HEK293 (cell line): ENCODE measurements around the gene GTF2F2.

Experiments used
- CTCF ChIA-PET: fragments of 350-600 bp; formaldehyde crosslinking; extraction: SDS; loops from one replicate; lab custom pipeline; 2021; ENCODE audit warnings: antibody characterized with exemption; lab: Yijun Ruan, JAX
- POLR2A ChIA-PET: fragments of 300-600 bp; formaldehyde crosslinking; extraction: SDS; loops from one replicate; lab custom pipeline; 2020; ENCODE audit warnings: antibody characterized with exemption, inconsistent platforms; lab: Yijun Ruan, JAX
- H3K27ac ChIP-seq: fragments of 200-500 bp; sonication (Bioruptor generic); 2 replicates; pipeline ENCODE4 v1.5.1; 2014; ENCODE audit warnings: low read depth, low read length, control low read depth, inconsistent platforms; ENCODE audit errors: extremely low read depth
- H3K36me3 ChIP-seq, 2 experiments: fragments of 200-500 bp in 1 of 2; sonication (Bioruptor generic) in 1 of 2; 1 replicate in 1 of 2; 2 replicates in 1 of 2; pipeline ENCODE4 v1.5.1; 2014 to 2017; ENCODE audit warnings: inconsistent platforms in 2 of 2, low read length in 2 of 2; ENCODE audit not compliant: control insufficient read depth in 2 of 2, insufficient read depth in 1 of 2
- H3K4me1 ChIP-seq: fragments of 200-500 bp; sonication (Bioruptor generic); 2 replicates; pipeline ENCODE4 v1.5.1; 2014; ENCODE audit warnings: mild to moderate bottlenecking, low read length, inconsistent platforms; ENCODE audit not compliant: control insufficient read depth, insufficient read depth
- H3K4me3 ChIP-seq: 2 replicates; pipeline ENCODE4 v1.5.1; 2011; ENCODE audit warnings: low read depth, mild to moderate bottlenecking, control low read depth, low read length, moderate library complexity
- H3K9me3 ChIP-seq: fragments of 200-500 bp; sonication (Bioruptor generic); 2 replicates; pipeline ENCODE4 v1.5.1; 2014; ENCODE audit warnings: low read depth, low read length, inconsistent platforms; ENCODE audit not compliant: control insufficient read depth, insufficient read depth
- KLF16 ChIP-seq: fragments of 450-650 bp; formaldehyde crosslinking; IDR thresholded peaks from 2 replicates; pipeline ENCODE4 v1.5.1; 2017; ENCODE audit warnings: missing biosample characterization, missing genetic modification characterization
- OVOL3 ChIP-seq: fragments of 450-650 bp; formaldehyde crosslinking; IDR thresholded peaks from 2 replicates; pipeline ENCODE4 v1.5.1; 2016; ENCODE audit warnings: missing biosample characterization, missing genetic modification characterization
- RBAK ChIP-seq: fragments of 450-650 bp; formaldehyde crosslinking; IDR thresholded peaks from 2 replicates; pipeline ENCODE4 v1.5.1; 2016; ENCODE audit warnings: missing biosample characterization, missing genetic modification characterization
- SALL2 ChIP-seq: fragments of 450-650 bp; formaldehyde crosslinking; IDR thresholded peaks from 2 replicates; pipeline ENCODE4 v1.5.0; 2017; ENCODE audit warnings: missing biosample characterization, mild to moderate bottlenecking, missing genetic modification characterization, borderline replicate concordance
- ZBTB21 ChIP-seq: fragments of 450-650 bp; formaldehyde crosslinking; IDR thresholded peaks from 2 replicates; pipeline ENCODE4 v1.5.1; 2017; ENCODE audit warnings: missing biosample characterization, missing genetic modification characterization
- ZFP3 ChIP-seq: fragments of 450-650 bp; formaldehyde crosslinking; IDR thresholded peaks from 2 replicates; pipeline ENCODE4 v1.5.1; 2016; ENCODE audit warnings: low read depth, missing biosample characterization, missing genetic modification characterization
- ZNF133 ChIP-seq: fragments of 450-650 bp; formaldehyde crosslinking; IDR thresholded peaks from 2 replicates; pipeline ENCODE4 v1.5.1; 2016; ENCODE audit warnings: missing biosample characterization, missing genetic modification characterization
- ZNF175 ChIP-seq: fragments of 450-650 bp; formaldehyde crosslinking; IDR thresholded peaks from 2 replicates; pipeline ENCODE4 v1.5.1; 2016; ENCODE audit warnings: missing biosample characterization, missing genetic modification characterization
- ZNF426 ChIP-seq: fragments of 450-650 bp; formaldehyde crosslinking; IDR thresholded peaks from 2 replicates; pipeline ENCODE4 v1.5.1; 2017; ENCODE audit warnings: missing biosample characterization, missing genetic modification characterization, mild to moderate bottlenecking, inconsistent platforms, moderate library complexity
- ZNF514 ChIP-seq: fragments of 450-650 bp; formaldehyde crosslinking; IDR thresholded peaks from 2 replicates; pipeline ENCODE4 v1.5.1; 2016; ENCODE audit warnings: missing biosample characterization, missing genetic modification characterization
- ZNF777 ChIP-seq: fragments of 450-650 bp; formaldehyde crosslinking; IDR thresholded peaks from 2 replicates; pipeline ENCODE4 v1.5.1; 2017; ENCODE audit warnings: missing biosample characterization, missing genetic modification characterization, borderline replicate concordance
- ZNF785 ChIP-seq: fragments of 450-650 bp; formaldehyde crosslinking; IDR thresholded peaks from 2 replicates; pipeline ENCODE4 v1.5.1; 2016; ENCODE audit warnings: missing biosample characterization, missing genetic modification characterization
- ZNF837 ChIP-seq: fragments of 450-650 bp; formaldehyde crosslinking; IDR thresholded peaks from 2 replicates; pipeline ENCODE4 v1.5.1; 2016; ENCODE audit warnings: missing biosample characterization, missing genetic modification characterization
- ZNF843 ChIP-seq: fragments of 450-650 bp; formaldehyde crosslinking; IDR thresholded peaks from 2 replicates; pipeline ENCODE4 v1.5.1; 2016; ENCODE audit warnings: missing biosample characterization, missing genetic modification characterization
- TF ChIP-seq, protein P1 (sequence below): fragments of 450-650 bp; formaldehyde crosslinking; IDR thresholded peaks from 2 replicates; pipeline ENCODE4 v1.5.1; 2017; ENCODE audit warnings: missing biosample characterization, missing genetic modification characterization
- TF ChIP-seq, protein P2 (sequence below): fragments of 450-650 bp; formaldehyde crosslinking; IDR thresholded peaks from 2 replicates; pipeline ENCODE4 v1.5.1; 2016; ENCODE audit warnings: missing biosample characterization, missing genetic modification characterization
- TF ChIP-seq, protein P3 (sequence below): fragments of 450-650 bp; formaldehyde crosslinking; IDR thresholded peaks from 2 replicates; pipeline ENCODE4 v1.5.1; 2017; ENCODE audit warnings: missing biosample characterization, missing genetic modification characterization
- TF ChIP-seq, protein P4 (sequence below): fragments of 450-650 bp; formaldehyde crosslinking; IDR thresholded peaks from 2 replicates; pipeline ENCODE4 v1.5.1; 2016; ENCODE audit warnings: missing biosample characterization, missing genetic modification characterization, low read depth
- TF ChIP-seq, protein P5 (sequence below): fragments of 450-650 bp; formaldehyde crosslinking; IDR thresholded peaks from 2 replicates; pipeline ENCODE4 v1.5.1; 2016; ENCODE audit warnings: missing biosample characterization, missing genetic modification characterization
- TF ChIP-seq, protein P6 (sequence below): fragments of 450-650 bp; formaldehyde crosslinking; conservative IDR thresholded peaks from 2 replicates; pipeline ENCODE4 v1.5.1; 2016; ENCODE audit warnings: low read depth, missing biosample characterization, missing genetic modification characterization
- TF ChIP-seq, protein P7 (sequence below): fragments of 450-650 bp; formaldehyde crosslinking; IDR thresholded peaks from 2 replicates; pipeline ENCODE4 v1.5.1; 2017; ENCODE audit warnings: missing biosample characterization, mild to moderate bottlenecking, missing genetic modification characterization, moderate library complexity

Gene GTF2F2

DNA sequence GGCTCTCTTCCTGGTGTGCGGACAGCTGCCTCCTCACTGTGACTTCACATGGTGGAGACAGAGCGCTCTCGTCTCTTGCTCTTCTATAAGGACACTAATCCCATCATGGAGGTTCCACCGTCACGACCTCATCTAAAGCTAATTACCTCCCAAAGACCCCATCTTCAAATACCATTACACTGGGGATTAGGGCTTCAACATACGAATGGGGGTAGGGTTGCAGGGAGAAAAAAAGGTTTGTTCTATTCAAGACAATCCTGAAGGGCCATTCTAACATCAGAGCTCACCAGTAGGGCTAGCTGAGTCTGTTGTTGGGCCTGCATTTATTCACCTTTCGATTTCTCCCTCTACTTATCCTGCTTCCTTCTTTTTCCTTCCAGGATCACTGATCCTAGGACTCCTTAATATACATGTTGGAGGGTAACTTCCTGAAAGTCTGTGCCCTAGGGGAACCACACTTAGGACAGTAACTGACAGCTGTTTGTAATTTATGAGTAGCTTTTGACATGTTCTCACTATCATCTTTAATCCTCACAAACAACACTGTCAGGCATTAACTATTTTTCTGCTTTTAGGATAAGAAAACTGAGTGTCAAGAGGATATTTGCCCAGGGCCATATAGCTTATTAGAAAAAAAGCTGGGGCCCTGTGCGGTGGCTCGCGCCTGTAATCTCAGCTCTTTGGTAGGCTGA, 18.8 kb upstream of the GTF2F2 start:
- Histone ChIP-seq H3K4me3 (no peak overlapping the region), H3K36me3 (no peaks in the 10 kb centered on the region), H3K27ac (no peak overlapping the region), H3K4me1 (no peaks in the 10 kb centered on the region), H3K9me3 (no peaks in the 10 kb centered on the region)
- no peak for TF ChIP-seq SALL2 (tag by site-specific recombination)
- no peak for TF ChIP-seq KLF16 (tag by site-specific recombination)
- TF ChIP-seq, protein P1, sequence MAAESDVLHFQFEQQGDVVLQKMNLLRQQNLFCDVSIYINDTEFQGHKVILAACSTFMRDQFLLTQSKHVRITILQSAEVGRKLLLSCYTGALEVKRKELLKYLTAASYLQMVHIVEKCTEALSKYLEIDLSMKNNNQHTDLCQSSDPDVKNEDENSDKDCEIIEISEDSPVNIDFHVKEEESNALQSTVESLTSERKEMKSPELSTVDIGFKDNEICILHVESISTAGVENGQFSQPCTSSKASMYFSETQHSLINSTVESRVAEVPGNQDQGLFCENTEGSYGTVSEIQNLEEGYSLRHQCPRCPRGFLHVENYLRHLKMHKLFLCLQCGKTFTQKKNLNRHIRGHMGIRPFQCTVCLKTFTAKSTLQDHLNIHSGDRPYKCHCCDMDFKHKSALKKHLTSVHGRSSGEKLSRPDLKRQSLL (tag by site-specific recombination) = no peak
- TF ChIP-seq, protein P2, sequence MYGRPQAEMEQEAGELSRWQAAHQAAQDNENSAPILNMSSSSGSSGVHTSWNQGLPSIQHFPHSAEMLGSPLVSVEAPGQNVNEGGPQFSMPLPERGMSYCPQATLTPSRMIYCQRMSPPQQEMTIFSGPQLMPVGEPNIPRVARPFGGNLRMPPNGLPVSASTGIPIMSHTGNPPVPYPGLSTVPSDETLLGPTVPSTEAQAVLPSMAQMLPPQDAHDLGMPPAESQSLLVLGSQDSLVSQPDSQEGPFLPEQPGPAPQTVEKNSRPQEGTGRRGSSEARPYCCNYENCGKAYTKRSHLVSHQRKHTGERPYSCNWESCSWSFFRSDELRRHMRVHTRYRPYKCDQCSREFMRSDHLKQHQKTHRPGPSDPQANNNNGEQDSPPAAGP (tag by site-specific recombination) = no peak
- TF ChIP-seq ZNF843 (tag by site-specific recombination) = no peak
- TF ChIP-seq, protein P3, sequence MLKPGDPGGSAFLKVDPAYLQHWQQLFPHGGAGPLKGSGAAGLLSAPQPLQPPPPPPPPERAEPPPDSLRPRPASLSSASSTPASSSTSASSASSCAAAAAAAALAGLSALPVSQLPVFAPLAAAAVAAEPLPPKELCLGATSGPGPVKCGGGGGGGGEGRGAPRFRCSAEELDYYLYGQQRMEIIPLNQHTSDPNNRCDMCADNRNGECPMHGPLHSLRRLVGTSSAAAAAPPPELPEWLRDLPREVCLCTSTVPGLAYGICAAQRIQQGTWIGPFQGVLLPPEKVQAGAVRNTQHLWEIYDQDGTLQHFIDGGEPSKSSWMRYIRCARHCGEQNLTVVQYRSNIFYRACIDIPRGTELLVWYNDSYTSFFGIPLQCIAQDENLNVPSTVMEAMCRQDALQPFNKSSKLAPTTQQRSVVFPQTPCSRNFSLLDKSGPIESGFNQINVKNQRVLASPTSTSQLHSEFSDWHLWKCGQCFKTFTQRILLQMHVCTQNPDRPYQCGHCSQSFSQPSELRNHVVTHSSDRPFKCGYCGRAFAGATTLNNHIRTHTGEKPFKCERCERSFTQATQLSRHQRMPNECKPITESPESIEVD (tag by site-specific recombination) = no peak
- TF ChIP-seq, protein P4, sequence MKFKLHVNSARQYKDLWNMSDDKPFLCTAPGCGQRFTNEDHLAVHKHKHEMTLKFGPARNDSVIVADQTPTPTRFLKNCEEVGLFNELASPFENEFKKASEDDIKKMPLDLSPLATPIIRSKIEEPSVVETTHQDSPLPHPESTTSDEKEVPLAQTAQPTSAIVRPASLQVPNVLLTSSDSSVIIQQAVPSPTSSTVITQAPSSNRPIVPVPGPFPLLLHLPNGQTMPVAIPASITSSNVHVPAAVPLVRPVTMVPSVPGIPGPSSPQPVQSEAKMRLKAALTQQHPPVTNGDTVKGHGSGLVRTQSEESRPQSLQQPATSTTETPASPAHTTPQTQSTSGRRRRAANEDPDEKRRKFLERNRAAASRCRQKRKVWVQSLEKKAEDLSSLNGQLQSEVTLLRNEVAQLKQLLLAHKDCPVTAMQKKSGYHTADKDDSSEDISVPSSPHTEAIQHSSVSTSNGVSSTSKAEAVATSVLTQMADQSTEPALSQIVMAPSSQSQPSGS (tag by site-specific recombination) = no peak
- no peak for TF ChIP-seq RBAK (tag by site-specific recombination)
- no peak for TF ChIP-seq ZNF133
- TF ChIP-seq ZBTB21 (tag by site-specific recombination) = no peak
- no peak for TF ChIP-seq ZNF837 (tag by site-specific recombination)
- TF ChIP-seq ZFP3 (tag by site-specific recombination) = no peak
- no peak for TF ChIP-seq ZNF785 (tag by site-specific recombination)
- ChIA-PET POLR2A (no interaction called here), CTCF (interaction anchor here (0.6 to 0.7 kb wide), 3 partner anchors 28 to 209 kb away, joined by 3 to 6 read pairs (median 3); no protein-coding TSS in a partner anchor)

DNA sequence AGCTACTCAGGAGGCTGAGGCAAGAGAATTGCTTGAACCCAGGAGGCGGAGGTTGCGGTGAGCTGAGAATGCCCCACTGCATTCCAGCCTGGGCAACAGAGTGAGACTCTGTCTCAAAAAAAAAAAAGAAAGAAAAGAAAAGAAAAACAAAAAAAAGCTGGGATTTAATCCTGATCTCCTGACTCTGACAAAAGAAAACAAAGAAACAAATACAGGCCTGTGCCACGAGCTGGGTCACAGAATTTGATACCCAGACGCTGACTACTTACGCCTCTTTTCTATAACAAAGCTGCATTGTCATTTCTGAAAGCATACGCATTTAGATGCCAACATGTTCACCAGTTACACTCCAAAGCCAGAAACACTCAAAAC, 18.2 kb upstream of the GTF2F2 start:
- ChIA-PET CTCF (interaction anchor here (0.6 kb wide), 1 partner anchor 208 kb away, joined by 3 read pairs; no protein-coding TSS in a partner anchor), POLR2A (no interaction called here)
- Histone ChIP-seq H3K36me3 (no peaks in the 10 kb centered on the region), H3K4me3 (no peak overlapping the region), H3K4me1 (no peaks in the 10 kb centered on the region), H3K27ac (no peak overlapping the region), H3K9me3 (no peaks in the 10 kb centered on the region)
- TF ChIP-seq OVOL3 (no peak), ZNF175 (tag by site-specific recombination) (no peak), ZNF426 (tag by site-specific recombination) (no peak), ZNF777 (tag by site-specific recombination) (no peak), ZNF514 (tag by site-specific recombination) (no peak)
- TF ChIP-seq, protein P5, sequence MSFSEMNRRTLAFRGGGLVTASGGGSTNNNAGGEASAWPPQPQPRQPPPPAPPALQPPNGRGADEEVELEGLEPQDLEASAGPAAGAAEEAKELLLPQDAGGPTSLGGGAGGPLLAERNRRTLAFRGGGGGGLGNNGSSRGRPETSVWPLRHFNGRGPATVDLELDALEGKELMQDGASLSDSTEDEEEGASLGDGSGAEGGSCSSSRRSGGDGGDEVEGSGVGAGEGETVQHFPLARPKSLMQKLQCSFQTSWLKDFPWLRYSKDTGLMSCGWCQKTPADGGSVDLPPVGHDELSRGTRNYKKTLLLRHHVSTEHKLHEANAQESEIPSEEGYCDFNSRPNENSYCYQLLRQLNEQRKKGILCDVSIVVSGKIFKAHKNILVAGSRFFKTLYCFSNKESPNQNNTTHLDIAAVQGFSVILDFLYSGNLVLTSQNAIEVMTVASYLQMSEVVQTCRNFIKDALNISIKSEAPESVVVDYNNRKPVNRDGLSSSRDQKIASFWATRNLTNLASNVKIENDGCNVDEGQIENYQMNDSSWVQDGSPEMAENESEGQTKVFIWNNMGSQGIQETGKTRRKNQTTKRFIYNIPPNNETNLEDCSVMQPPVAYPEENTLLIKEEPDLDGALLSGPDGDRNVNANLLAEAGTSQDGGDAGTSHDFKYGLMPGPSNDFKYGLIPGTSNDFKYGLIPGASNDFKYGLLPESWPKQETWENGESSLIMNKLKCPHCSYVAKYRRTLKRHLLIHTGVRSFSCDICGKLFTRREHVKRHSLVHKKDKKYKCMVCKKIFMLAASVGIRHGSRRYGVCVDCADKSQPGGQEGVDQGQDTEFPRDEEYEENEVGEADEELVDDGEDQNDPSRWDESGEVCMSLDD (tag by site-specific recombination) = no peak
- TF ChIP-seq, protein P6, sequence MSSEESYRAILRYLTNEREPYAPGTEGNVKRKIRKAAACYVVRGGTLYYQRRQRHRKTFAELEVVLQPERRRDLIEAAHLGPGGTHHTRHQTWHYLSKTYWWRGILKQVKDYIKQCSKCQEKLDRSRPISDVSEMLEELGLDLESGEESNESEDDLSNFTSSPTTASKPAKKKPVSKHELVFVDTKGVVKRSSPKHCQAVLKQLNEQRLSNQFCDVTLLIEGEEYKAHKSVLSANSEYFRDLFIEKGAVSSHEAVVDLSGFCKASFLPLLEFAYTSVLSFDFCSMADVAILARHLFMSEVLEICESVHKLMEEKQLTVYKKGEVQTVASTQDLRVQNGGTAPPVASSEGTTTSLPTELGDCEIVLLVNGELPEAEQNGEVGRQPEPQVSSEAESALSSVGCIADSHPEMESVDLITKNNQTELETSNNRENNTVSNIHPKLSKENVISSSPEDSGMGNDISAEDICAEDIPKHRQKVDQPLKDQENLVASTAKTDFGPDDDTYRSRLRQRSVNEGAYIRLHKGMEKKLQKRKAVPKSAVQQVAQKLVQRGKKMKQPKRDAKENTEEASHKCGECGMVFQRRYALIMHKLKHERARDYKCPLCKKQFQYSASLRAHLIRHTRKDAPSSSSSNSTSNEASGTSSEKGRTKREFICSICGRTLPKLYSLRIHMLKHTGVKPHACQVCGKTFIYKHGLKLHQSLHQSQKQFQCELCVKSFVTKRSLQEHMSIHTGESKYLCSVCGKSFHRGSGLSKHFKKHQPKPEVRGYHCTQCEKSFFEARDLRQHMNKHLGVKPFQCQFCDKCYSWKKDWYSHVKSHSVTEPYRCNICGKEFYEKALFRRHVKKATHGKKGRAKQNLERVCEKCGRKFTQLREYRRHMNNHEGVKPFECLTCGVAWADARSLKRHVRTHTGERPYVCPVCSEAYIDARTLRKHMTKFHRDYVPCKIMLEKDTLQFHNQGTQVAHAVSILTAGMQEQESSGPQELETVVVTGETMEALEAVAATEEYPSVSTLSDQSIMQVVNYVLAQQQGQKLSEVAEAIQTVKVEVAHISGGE (tag by site-specific recombination) = no peak
- TF ChIP-seq, protein P7, sequence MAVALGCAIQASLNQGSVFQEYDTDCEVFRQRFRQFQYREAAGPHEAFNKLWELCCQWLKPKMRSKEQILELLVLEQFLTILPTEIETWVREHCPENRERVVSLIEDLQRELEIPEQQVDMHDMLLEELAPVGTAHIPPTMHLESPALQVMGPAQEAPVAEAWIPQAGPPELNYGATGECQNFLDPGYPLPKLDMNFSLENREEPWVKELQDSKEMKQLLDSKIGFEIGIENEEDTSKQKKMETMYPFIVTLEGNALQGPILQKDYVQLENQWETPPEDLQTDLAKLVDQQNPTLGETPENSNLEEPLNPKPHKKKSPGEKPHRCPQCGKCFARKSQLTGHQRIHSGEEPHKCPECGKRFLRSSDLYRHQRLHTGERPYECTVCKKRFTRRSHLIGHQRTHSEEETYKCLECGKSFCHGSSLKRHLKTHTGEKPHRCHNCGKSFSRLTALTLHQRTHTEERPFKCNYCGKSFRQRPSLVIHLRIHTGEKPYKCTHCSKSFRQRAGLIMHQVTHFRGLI (tag by site-specific recombination) = no peak
